Natural killer cell (primary cell): ENCODE measurements around the gene NR3C2. TPM values are rescaled to one million over a fixed set of nuclear protein-coding genes. Genes with fewer than 3 reads are reported as not detected.

Experiments
- ATAC-seq, 3 donors: fragments of 150-1000 bp in 2 of 3; fragments of 200-7000 bp in 1 of 3; cut with Tn5 transposase; 1 replicate in 1 of 3; 2 replicates in 2 of 3; pipeline ENCODE4 v1.10.0; 2021; ENCODE audit warnings: mild to moderate bottlenecking in 2 of 3, moderate library complexity in 2 of 3
- DNase-seq, 2 donors: peaks; one replicate each; pipeline versions ENCODE4 v3.0.0 to v3.0.0-alpha.2; 2013 to 2021; ENCODE audit warnings: mixed read lengths in 1 of 2
- H3K27ac ChIP-seq: one replicate; pipeline ENCODE4 v1.5.1; 2013; ENCODE audit warnings: mild to moderate bottlenecking, low read length
- H3K27me3 ChIP-seq: one replicate; pipeline ENCODE4 v1.6.1; 2013; ENCODE audit warnings: low read length; ENCODE audit not compliant: control insufficient read depth, insufficient read depth
- H3K36me3 ChIP-seq: one replicate; pipeline ENCODE4 v1.6.1; 2013; ENCODE audit warnings: low read length; ENCODE audit not compliant: control insufficient read depth, insufficient read depth
- H3K4me1 ChIP-seq: one replicate; pipeline ENCODE4 v1.6.1; 2013; ENCODE audit warnings: low read length; ENCODE audit not compliant: control insufficient read depth, insufficient read depth
- H3K4me3 ChIP-seq: one replicate; pipeline ENCODE4 v1.5.1; 2013; ENCODE audit warnings: low read length
- H3K9me3 ChIP-seq: one replicate; pipeline ENCODE4 v1.6.1; 2013; ENCODE audit warnings: low read length; ENCODE audit not compliant: control insufficient read depth, insufficient read depth
- H3K27ac Mint-ChIP-seq, 2 donors: one replicate each; pipeline ENCODE4 v1.8.0; 2022; ENCODE audit warnings: mild to moderate bottlenecking in 2 of 2, mixed read lengths in 2 of 2, moderate library complexity in 1 of 2
- H3K27me3 Mint-ChIP-seq, 2 donors: one replicate each; pipeline ENCODE4 v1.8.0; 2022; ENCODE audit warnings: low read depth in 2 of 2, mixed read lengths in 2 of 2
- H3K36me3 Mint-ChIP-seq: one replicate; pipeline ENCODE4 v1.8.0; 2022; ENCODE audit warnings: mixed read lengths
- H3K4me1 Mint-ChIP-seq, 2 donors: one replicate each; pipeline ENCODE4 v1.8.0; 2022; ENCODE audit warnings: mixed read lengths in 2 of 2
- H3K4me3 Mint-ChIP-seq: one replicate; pipeline ENCODE4 v1.8.0; 2022; ENCODE audit warnings: mild to moderate bottlenecking, moderate library complexity, mixed read lengths
- H3K9me3 Mint-ChIP-seq, 2 donors: one replicate each; pipeline ENCODE4 v1.8.0; 2022; ENCODE audit warnings: mixed read lengths in 2 of 2
- CTCF ChIP-seq: fragments of 200-600 bp; IDR thresholded peaks from one replicate; pipeline ENCODE4 v1.8.0; 2022; ENCODE audit warnings: antibody characterized with exemption
- WGBS: methylation state at CpG from one replicate; pipeline ENCODE4 v1.1.7; 2013; ENCODE audit warnings: missing lambda C conversion rate; ENCODE audit not compliant: insufficient coverage; 5-methylcytosine and 5-hydroxymethylcytosine counted together
- intact Hi-C: fragments of 100-400 bp; cut with micrococcal nuclease; formaldehyde crosslinking; loops from one replicate; pipeline ENCODE4 v1.14.2; 2022
- total RNA-seq, 4 donors: library from RNA; stranded (reverse); fragments of 120-200 nt in 1 of 4; gene quantifications; one replicate each; pipeline versions ENCODE4 v1.2.3 to v1.2.4, GENCODE V29; 2013 to 2022

Gene NR3C2
- total RNA-seq, 3 donors from 2014 or later (not counting 1 experiment from before 2014, with no cell fraction given), result 4.2 to 8.6 (median 6.3) TPM

GRCh38 chr4:148151806-148152205 lies 290.4 kb downstream of the NR3C2 start:
- Histone ChIP-seq H3K4me3 (no peak overlapping the region), H3K27ac (no peak overlapping the region), H3K9me3 (no peaks in the 10 kb centered on the region), H3K4me1 (no peaks in the 10 kb centered on the region), H3K36me3 (no peaks in the 10 kb centered on the region), H3K27me3 (no peaks in the 10 kb centered on the region)
- ATAC-seq (no peak), DNase-seq (no peak)
- intact Hi-C loops, result no loop called here
- Mint-ChIP-seq H3K36me3 (no peaks in the 10 kb centered on the region), H3K27me3 (peaks cover 3 to 15% of the 10 kb centered on the region in 2 donors), H3K27ac (no peak overlapping the region), H3K4me3 (no peak overlapping the region), H3K4me1 (no peaks in the 10 kb centered on the region), H3K9me3 (no peaks in the 10 kb centered on the region)
- no peak for TF ChIP-seq CTCF
- 95% methylated on average over 4 of the region's 4 CpGs for WGBS

- Mint-ChIP-seq H3K27ac (no peak overlapping the region), H3K36me3 (no peaks in the 10 kb centered on the region), H3K27me3 (peaks cover 6 to 8% of the 10 kb centered on the region in 2 donors), H3K4me3 (no peak overlapping the region), H3K9me3 (no peaks in the 10 kb centered on the region), H3K4me1 (no peaks in the 10 kb centered on the region)
- H3K27me3 ChIP-seq, result no peaks in the 10 kb centered on the region
- H3K4me3 ChIP-seq, result no peak overlapping the region
- H3K4me1 ChIP-seq, result no peaks in the 10 kb centered on the region
- 92% methylated on average over 6 of the region's 6 CpGs for WGBS
- H3K9me3 ChIP-seq, result no peaks in the 10 kb centered on the region
- no peak for ATAC-seq
- no peak overlapping the region for H3K27ac ChIP-seq
- DNase-seq, result no peak
- intact Hi-C loops, result no loop called here
- TF ChIP-seq CTCF, result no peak
- no peaks in the 10 kb centered on the region for H3K36me3 ChIP-seq
Measured at GRCh38 chr4:148145475-148145874, 296.7 kb downstream of the NR3C2 start.

GRCh38 chr4:148143174-148143573 lies 299.0 kb downstream of the NR3C2 start:
- ATAC-seq (no peak), DNase-seq (no peak)
- 100% methylated on average over 2 of the region's 4 CpGs for WGBS
- H3K9me3 ChIP-seq, result no peaks in the 10 kb centered on the region
- H3K4me3 ChIP-seq, result no peak overlapping the region
- no peaks in the 10 kb centered on the region for H3K27me3 ChIP-seq
- intact Hi-C loops, result no loop called here
- H3K27ac ChIP-seq, result no peak overlapping the region
- no peaks in the 10 kb centered on the region for H3K4me1 Mint-ChIP-seq
- no peaks in the 10 kb centered on the region for H3K36me3 ChIP-seq
- TF ChIP-seq CTCF, result no peak
- H3K4me1 ChIP-seq, result no peaks in the 10 kb centered on the region
- H3K36me3 Mint-ChIP-seq, result no peaks in the 10 kb centered on the region
- no peaks in the 10 kb centered on the region for H3K9me3 Mint-ChIP-seq
- H3K27ac Mint-ChIP-seq, result no peak overlapping the region
- no peak overlapping the region for H3K4me3 Mint-ChIP-seq
- peaks cover under 1 to 3% of the 10 kb centered on the region in 2 donors for H3K27me3 Mint-ChIP-seq

- H3K36me3 Mint-ChIP-seq, result no peaks in the 10 kb centered on the region
- WGBS, result 96% methylated on average over 3 of the region's 3 CpGs
- Histone ChIP-seq H3K36me3 (no peaks in the 10 kb centered on the region), H3K27ac (no peak overlapping the region), H3K27me3 (no peaks in the 10 kb centered on the region), H3K4me3 (no peak overlapping the region), H3K9me3 (no peaks in the 10 kb centered on the region), H3K4me1 (no peaks in the 10 kb centered on the region)
- H3K4me1 Mint-ChIP-seq, result no peaks in the 10 kb centered on the region
- DNase-seq (no peak), ATAC-seq (no peak)
- intact Hi-C loops, result no loop called here
- H3K27me3 Mint-ChIP-seq, result peaks cover 0 to 5% of the 10 kb centered on the region in 2 donors
- H3K4me3 Mint-ChIP-seq, result no peak overlapping the region
- no peak overlapping the region for H3K27ac Mint-ChIP-seq
- TF ChIP-seq CTCF, result no peak
- no peaks in the 10 kb centered on the region for H3K9me3 Mint-ChIP-seq
Measured at GRCh38 chr4:148141501-148141900, 300.7 kb downstream of the NR3C2 start.
